HG03342 (cell line): ENCODE results near the gene OLA1.
A peak's percentile ranks its signal among the peaks of the same experiment; 100 is the strongest.

Source experiments
- ATAC-seq: cut with Tn5 transposase; IDR thresholded peaks from one replicate; pipeline ENCODE4 v1.9.1; 2021; ENCODE audit warnings: mild to moderate bottlenecking, moderate library complexity; ENCODE audit not compliant: unreplicated experiment

Gene OLA1

DNA sequence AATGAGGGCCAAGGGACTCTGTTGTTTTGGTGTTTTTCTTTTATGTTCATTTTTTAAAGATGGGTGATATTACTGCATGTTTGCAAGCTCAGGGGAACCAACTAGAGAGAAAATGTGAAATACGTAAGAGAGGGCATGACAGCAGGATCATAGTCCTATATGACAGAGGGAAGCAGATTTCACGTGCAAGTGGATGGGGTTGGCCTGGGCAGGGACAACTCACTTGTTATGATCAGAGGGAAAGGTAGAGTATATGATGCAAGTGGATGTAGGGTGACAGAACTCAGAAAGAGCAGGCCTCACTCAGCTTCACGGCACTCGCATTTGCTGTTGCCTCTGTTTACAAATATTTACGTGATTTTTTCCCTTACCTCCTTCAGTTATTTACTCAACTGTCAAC, 67.0 kb downstream of the OLA1 start:
- no peak for ATAC-seq

DNA sequence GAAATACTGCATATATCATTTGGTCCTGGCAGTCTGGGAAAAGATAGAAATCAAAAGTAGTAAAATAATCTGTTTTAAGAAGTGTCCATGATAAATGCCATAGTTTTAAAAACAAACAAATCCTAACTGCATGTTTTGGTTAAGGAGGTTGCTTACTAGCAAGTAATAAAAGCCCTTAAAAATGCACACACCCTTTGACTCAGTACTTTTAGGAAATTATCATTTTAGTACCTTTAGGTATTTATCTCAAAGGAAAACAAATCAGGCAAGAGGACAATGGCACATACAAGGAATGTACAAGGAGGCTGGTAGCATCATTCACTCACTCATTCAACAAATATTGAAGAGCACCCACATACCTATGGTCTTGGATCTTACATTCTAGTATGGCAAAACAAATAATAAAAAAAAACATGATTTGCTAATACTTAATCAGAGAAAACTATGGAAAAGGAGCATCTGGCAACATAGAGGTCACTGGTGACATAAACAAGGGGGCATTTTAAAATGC, 67.6 kb downstream of the OLA1 start:
- ATAC-seq, result no peak

DNA sequence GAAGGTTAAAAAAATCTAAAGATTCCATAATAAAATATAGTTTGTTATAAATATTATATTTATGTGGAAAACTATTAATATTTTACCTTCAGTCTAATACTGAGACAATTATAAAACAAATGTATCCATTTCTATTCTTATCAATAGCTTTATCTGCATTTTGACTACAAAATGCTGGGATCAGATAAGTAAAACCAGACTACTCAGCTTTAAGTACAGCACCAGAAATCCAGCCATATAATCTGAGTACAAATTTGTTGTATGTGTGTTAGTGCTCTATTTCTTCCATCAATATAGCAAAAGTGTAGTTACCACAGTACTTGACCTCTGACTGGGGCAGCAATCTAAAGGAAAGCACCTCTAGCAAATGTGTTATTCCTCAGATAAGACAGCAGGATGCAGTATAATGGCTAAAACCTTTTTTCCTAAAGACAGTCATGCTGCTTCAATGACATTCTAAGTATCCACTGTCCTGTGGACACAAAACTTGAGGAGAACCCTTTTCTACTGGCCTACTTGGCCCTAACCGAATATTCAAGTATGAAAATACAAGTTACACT, 68.1 kb downstream of the OLA1 start:
- no peak for ATAC-seq

DNA sequence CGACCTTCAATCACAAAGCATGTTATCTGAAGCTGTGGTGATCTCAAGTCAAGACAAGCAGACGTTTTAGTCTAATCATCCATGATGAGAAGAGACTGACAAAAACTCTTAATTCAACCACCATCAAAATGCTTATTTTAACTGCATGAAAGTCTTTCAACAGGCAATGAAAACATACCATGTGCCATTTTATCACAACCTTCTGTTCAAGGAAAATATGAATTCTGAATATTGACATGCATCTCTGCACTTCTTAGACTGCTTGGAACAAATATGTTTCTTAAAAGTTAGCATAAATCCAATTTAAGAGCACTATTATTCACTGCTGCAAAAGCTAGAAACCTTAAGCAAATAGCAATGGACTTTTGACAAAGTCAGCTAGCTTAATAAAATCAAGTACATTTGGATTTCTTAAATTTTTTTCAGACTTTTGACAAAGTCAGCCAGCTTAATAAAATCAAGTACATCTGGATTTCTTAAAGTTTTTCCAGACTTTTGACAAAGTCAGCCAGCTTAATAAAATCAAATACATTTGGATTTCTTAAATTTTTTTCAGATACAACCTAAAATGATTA, 70.9 kb downstream of the OLA1 start:
- no peak for ATAC-seq

DNA sequence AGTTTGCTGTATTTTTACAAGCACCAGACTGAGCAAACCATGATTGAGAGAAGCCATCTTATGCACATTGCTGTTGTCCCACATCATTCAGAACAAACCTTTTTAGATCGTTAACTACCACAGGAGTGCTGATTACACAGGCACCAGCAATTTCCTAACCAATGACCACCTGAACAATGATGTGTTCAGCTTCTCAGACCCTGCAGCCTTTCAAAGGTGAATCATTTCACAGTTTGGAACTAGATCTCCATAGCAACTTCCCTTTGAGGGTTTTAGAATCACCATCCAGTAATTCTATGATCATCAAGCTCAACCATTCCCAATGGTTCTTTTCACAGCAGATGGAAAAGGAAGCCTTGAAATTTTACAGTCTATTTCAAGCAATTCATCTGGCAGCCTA, 71.4 kb downstream of the OLA1 start:
- ATAC-seq, result no peak

DNA sequence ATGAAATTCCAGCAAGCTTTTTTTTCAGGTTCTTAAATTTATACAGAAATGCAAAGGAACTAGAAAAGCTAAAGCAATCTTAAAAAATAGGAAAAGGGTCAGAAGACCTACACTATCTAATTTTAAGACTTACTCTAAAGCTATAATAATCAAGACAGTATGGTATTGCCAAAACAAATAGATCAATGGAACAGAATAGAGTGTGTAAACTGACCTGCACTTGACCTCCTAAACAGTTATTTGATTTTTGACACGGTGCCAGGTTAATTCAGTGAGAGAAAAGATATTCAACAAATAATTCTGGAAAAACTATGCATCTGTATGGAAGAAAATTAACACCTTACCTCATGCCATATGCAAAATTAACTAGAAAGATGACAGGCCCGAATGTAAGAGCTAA, 73.6 kb downstream of the OLA1 start:
- ATAC-seq, result no peak

DNA sequence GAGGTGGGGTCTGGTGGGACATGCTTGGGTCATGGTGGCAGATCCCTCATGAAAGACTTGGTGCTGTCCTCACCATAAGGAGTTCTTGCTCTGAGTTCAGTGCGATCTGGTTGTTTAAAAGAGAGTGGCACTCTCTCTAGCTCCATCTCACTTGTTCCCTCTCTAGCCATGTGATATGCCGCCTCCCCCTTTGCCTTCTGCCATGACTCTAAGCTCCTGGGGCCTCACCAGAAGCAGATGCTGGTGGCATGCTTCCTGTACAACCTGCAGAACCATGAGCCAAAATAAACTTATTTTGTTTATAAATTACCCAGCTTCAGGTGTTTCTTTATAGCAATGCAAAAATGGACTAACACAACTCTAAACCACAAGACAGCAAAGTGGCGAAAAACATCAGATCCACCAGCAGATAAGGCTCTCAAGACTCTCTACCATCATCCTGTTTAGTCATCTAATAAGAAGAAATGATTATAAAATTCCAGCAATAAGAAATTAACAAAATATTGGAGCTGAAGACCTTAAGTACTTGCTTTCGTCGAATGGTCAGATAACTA, 75.5 kb downstream of the OLA1 start:
- ATAC-seq, result no peak

DNA sequence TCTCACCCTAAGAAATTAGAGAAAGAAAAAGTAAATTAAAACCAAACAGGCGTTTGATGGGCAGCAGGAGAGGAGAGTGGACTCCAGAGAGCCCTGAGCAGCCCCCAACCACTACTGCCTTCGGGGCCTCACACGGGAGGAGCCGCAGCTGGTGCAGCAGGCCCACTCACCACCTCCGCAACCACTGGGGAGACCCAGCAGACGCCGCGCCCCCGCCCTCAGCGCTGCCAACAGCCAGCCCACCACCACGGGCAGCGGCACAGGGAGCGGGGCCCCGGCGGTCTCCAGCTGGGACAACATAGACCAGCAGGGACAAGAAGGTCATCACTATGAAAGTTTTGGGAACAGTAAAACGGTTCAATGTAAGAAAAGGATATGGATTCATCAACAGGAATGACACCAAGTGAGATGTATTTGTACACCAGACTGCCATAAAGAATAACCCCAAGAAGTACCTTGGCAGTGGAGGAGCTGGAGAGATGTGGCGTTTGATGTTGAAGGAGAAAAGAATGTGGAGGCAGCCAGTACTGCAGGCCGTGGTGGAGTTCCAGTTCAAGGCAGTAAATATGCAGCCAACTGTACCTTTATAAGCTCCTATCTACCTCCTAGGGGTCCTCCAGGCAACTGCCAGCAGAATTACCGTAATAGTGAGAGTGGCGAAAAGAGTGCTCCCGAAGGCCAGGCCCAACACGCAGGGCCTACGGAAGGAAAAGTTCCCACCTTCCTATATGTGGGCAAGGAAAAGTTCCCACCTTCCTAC, 76.5 kb downstream of the OLA1 start:
- no peak for ATAC-seq

DNA sequence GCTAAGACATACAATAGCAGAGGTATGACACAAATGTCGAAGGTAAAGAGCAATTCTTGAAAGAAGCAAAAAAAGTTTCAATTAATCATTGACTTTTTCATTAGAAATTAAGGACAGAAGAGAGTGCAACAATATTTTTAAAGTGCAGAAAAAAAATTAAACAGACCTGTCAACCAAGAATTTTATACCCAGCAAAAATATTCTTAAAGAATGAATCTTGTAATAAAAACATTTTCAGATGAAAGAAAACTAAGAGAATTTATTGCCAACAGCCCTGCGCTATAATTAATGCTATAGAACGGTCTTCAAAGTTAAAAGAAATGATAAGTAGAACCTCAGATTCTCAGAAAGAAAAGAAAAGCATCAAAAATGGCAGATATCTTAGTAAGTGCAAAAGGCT, 79.0 kb downstream of the OLA1 start:
- no peak for ATAC-seq

DNA sequence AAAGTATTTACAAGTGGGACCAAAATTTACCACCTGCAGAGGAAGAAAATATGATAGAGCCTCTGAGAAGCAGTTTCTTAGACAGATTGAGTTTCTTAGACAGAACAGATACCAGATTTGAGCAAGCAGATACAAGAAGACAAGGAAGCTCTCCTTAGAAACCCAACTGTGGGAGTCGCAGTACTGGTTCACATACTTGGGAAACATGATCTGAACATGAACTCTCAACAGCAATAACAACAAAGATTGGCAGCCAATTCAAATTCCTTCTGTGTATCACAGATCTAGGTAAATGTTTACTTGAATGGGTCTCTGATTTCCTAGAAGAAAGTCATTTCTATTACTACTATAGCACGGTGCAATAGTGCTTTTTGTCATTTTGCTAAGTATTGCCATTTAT, 82.1 kb downstream of the OLA1 start:
- no peak for ATAC-seq

DNA sequence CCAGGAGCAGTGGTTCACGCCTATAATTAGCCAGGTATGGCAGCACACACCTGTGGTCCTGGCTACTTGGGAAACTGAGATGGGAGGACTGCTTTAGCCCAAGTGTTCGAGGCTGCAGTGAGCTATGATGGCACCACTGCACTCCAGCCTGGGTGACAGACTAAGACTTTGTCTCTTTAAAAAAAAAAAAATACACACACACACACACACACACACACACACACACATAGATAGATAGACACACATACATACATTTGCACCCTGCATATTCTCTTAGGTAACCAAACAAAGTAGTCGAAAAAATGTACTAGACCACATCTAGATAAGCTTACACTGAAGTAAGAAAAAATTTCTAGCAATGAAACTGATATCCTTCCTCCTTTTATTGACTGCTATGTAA, 86.8 kb downstream of the OLA1 start:
- ATAC-seq, result no peak

DNA sequence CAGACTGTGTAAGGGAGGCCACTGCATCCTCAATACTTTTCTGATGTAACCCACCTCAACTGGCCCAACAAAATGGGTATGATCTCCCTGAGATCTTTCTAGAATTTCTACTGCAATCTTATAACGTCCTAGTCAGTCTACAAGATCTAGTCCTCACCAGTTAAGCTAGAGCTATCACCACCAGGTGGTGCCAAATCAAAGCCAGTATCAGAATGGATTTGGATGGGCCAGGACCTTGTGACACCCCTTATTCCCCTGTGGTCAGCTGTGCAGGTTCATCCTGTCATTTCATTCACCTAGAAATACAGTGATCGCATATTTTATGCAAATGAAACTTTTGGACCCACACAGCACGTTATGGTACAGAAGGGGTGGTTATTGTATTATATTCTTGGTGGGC, 90.3 kb downstream of the OLA1 start:
- ATAC-seq, result peak; percentile 66

DNA sequence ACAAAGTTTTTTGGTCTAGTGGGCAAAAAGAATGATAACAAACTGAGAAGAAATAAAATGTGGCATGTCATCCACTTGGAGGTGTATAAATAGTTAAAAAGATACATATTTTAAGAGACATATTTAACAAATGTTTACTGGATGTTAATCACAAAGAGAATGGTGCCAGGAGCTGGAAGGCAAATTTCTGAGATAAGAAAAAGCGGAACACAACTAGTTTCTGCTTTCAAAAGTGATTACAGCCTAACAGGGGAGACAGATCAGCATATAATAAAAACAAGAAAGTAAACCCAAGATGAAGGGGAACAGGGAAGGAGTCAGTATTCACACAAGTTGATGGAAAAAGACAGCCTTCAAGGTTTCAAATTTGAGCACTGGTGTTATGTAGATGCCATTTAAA, 91.3 kb downstream of the OLA1 start:
- ATAC-seq, result no peak

DNA sequence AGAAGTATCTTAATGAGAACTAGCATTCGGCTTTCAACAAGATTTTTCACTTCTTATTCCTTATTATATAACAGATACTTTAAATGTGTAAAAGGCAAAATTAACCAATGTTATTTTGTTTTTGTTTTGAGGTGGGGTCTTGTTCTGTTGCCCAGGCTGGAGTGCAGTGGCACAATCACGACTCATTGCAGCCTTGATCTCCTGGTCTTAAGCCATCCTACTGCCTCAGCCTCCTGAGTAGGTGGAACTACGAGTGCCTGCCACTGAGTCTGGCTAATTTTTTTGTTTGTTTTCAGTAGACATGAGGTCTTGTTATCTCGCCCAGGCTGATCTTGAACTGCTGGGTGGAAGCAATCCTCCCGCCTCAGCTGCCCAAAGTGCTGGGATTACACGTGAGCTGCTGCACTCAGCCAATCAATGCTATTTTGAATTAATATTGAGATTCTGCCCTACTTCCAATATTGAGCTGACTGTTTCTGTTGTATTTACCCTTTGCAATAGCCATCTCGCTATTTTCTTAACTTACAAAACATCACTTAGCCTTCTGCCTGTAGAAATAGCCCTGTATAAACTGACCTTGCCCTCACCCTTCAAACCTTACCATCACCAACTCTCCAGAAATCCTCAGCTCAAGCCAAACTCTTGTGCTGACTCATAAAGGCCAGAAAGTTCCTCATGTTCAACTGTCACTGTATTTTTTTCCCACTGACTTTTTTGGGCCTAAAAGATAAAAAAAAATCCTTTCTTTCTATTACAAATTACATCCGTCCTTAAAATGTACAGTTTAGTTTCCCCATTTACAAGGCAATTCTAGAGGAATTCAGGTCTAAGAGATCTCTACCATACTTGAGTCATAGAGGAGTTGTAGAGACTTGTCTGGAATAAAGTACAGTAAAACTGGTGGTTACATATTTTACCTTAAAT, 94.3 kb downstream of the OLA1 start:
- no peak for ATAC-seq

DNA sequence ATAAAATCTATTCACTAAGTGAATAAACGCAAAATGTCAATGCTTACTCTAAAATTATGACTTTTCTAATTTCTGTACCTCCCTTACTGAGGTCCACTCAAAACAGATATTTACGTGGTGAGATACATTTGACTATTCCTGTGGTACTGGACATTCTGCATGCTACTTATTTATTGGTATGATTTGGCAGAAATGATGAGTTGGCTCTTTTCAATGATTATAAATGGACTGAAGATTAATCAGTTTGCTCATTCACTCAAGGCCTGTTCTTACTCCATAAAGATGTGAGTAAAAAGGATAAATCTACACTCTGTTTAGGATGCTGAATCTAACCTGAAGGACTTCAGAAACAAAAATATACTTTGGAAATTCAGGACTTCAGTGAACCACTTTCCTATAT, 98.8 kb downstream of the OLA1 start:
- no peak for ATAC-seq

DNA sequence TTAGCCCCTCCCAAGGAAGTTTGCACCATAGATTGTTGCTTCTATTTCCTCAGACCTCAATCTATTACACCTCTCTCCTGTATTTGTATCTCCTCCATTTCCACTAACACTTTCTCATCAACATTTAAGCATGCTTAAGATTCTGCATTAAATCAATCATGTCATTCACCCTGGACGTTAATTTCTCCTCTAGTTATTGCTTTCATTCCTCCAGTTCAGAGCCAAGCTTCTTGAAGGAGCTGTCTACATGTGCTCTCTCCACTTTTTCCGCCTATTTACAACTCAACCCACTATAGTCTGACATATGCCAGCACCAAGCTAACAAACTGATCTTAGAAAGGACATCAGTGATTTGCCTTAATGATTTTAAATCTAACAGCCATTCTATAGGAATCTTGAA, 99.5 kb downstream of the OLA1 start:
- no peak for ATAC-seq

DNA sequence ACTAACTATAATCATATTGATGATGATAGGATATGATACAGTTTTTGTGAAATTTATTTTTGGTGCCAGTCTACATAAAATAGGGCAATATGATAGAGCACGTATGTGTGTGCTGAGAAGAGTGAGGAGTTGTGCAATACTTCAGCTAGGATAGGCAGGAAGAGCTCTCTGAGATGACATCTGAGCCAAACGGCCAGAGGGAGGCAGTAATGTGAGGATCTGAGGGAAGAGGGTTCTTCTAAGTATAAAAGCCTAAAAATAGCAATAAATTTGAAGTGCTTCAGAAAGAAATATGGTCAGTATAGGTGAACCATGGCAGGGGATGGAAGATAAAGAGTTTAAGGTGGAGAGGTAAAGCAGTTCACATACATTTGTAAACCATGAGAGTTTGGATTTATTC, 102.5 kb downstream of the OLA1 start:
- no peak for ATAC-seq

DNA sequence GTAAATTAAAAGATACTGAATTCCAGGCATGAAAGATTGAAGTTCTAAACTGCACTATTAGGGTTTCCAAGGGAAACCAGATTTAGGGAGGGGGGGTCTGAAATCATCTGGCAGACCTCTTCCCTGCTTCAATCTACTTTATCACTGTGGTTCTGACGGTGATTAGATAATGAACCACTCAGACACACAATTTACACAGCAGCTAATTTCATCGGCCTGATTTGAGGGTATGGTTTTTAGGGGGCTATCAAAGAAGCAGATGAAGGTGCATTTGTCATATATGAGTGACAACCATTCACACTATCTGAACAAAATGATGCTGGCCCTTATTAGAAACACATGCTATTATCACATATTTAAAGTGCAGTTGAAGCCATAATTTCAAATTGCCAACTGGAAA, 106.0 kb downstream of the OLA1 start:
- no peak for ATAC-seq

DNA sequence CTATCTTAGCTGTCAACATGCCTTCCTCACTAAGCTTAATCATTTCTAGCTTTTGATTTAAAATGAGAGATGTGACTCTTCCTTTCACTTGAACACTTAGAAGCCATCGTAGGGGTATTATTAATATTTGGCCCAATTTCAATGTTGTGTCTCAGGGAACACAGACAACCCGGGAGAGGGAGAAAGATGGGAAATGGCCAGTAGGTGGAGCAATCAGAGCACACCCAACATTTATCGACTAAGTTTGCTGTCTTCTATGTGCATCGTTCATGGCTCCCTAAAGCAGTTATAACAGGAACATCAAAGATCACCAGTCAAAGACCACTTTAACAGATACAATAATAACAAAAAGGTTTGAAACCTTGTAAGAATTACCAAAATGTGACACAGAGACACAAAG, 110.2 kb downstream of the OLA1 start:
- no peak for ATAC-seq

DNA sequence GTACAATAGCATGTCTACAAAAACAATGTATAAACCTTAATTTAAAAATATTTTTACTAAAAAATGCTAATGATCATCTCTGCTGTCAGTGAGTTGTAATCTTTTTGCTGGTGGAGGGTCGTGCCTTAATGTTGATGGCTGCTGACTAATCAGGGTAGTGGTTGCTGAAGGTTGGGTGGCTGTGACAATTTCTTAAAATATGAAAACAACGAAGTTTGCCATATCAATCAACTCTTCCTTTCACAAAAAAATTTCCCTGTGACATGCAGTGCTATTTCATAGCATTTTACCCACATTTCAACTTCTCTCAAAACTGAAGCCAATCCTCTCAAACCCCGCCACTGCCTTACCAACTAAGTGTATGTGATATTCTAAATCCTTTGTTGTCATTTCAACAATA, 112.4 kb downstream of the OLA1 start:
- ATAC-seq, result no peak

DNA sequence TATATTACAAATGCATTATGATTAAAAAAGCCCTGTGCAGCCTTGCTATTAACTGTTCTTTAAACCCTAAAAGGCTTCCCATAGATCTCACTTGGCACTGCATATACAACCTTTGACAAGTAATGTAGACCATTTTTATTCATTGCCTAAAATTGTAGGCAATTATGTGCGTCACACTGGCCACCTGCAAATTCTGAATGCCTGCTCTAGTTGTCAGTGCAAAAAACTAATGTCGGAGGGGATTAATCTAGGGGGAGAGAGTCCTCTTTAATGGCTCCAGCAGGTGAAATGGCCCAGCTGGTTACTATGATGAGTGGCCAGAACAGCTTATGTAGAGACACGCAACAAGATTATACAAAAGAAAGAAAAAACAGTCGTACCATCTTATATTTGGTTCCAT, 123.2 kb downstream of the OLA1 start:
- no peak for ATAC-seq
